NCI-H2107 (cell line): ENCODE measurements around the gene KCNG3.

Source experiments
- DNase-seq: peaks from one replicate; lab custom pipeline; 2025; lab: John Stamatoyannopoulos, UW

The KCNG3 gene

GRCh38 chr2:42486145-42486906, 7.5 kb downstream of the KCNG3 start:
- DNase-seq, result no peak

DNA sequence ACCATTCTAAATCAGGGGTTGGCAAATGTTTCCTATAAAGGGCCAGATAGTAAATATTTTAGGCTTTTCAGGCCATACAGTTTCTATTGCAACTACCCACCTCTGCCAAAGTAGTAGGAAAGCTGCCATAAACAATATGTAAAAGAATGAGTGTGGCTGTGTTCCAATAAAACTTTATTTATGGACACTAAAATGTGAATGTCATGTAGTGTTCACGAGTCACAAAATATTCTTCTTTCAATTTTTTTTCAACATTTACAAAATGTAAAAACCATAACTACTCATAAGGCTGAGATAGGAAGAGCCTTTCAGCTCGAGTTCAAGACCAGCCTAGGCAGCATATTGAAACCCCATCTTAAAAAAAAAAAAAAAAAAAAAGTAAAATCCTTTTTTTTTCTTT, 13.4 kb downstream of the KCNG3 start:
- no peak for DNase-seq

DNA sequence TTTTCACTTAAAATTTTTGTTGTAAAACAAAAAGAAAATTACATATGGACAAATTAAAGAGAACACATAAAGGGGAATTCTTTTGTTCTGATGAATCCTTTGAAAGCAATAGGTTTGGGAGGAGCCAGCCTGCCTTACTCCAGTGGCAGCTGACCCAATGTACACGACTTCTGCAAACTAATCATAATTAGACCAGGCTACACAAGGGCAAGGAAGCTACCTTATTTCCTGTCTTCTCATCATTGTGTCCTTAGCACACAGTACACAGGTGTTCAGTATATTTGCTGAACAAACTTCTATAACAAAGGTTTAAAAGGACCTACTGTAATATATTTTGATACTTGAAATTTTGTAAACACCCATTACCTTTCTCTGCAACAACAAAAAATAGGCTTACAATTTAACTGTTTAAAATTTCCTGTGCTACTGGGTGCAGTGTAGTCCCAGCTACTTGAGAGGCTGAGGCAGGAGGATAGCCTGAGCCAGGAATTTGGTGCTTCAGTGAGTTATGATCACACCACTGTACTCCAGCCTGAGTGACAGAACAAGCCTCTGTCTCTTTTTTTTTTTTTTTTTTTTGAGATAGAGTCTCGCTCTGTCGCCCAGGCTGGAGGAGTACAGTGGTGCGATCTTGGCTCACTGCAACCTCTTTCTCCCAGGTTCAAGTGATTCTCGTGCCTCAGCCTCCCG, 18.9 kb downstream of the KCNG3 start:
- DNase-seq, result no peak

- no peak for DNase-seq
Observed at GRCh38 chr2:42470706-42471105, 23.1 kb downstream of the KCNG3 start.

DNA sequence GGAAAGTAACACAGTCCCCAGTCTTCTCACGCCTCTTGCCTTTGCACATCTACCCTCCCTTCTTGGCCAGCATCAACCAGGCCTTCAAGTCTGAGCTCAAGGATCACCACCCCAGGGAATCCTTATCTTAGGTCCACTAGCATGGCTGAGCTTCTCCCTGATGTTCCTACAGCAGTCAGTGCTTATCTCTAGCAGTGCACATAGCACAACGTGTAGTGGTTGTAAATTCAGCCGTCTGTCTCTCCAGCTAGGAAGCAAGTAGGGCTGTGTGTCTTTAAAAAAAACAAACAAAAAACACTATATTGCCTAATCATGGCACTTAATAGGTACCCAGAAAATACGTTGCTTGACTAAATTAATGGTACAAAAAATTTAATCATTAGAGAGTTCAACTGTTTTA, 29.2 kb downstream of the KCNG3 start:
- no peak for DNase-seq

GRCh38 chr2:42463570-42463969, 30.2 kb downstream of the KCNG3 start:
- DNase-seq, result no peak

GRCh38 chr2:42459296-42459695, 34.5 kb downstream of the KCNG3 start:
- no peak for DNase-seq

- DNase-seq, result no peak
Observed at GRCh38 chr2:42458396-42458795, 35.4 kb downstream of the KCNG3 start.

DNA sequence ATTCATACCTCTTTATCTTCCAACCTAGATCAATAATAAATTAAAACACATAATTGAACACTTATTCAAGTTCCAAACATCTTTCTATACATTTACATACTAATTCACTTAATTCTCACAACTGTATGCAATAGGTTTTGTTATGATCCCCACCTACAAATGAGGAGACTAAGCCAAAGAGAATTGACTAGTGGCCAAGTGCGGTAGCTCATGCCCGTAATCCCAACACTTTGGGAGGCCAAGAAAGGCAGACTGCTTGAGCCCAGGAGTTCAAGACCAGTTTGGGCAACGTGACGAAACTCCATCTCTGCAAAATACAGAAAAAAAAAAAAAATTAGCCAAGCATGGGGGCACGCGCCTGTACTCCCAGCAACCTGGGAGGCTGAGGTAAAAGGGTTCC, 36.8 kb downstream of the KCNG3 start:
- no peak for DNase-seq

DNA sequence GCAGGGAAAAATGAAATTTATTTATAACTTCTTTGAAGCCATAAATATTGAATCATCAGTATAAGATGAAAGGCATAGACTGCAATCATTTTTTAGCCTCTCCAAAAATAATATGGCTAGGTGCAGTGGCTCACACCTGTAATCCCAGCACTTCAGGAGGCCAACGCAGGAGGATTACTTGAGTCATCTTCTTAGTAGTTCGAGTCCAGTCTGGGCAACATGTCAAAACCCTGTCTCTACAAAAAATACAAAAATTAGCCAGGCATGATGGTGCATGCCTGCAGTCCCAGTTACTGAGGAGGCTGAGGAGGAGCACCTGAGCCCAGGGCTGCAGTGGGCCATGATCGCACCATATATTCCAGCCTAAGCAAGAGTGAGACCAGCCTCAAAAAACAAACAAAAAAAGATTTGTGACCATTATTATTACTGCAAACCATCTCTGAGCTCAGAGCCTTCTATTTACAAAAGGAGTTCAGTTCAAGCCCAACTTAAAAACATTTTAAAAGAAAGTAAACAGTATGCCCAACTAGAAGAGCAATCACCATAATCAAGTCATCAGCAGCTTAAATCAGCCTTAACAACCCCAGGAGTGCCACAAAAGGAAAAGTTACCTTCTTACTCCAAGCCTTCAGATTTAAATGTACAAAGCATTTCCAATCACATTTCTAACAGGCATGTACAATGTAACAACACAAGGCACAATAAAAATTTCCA, 37.5 kb downstream of the KCNG3 start:
- DNase-seq, result no peak

DNA sequence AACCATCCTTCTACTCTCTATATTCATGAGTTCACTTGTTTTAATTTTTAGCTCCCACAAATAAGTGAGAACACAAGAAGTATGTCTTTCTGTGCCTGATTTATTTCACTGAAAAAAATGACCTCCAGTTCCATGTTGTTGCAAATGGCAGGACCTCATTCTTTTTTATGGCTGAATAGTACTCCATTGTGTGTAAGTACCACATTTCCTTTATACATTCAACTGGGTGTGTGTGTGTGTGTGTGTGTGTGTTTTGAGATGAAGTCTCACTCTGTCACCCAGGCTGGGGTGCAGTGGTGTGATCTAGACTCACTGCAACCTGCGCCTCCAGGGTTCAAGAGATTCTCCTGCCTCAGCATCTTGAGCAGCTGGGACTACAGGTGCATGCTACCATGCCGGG, 41.2 kb downstream of the KCNG3 start:
- no peak for DNase-seq

DNA sequence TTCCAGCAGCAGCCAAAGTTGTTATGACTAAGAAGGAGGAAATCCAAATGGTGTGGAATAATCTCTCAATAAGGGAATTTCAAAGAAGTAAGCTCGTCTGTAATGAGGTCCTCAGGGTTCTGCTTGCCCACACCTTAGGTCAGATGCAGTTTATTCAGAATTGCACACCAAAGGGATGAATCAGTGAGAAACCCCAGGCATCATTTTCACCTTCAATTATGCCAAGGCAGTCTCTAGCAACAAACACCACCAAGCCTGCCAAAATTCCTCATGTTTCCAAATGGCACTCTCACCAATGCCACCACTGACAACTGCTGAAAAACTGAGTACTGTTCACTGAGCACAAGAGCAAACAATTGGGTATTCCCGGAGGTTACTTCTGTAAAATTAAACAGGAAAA, 43.6 kb downstream of the KCNG3 start:
- no peak for DNase-seq

GRCh38 chr2:42449163-42450087, 44.4 kb downstream of the KCNG3 start:
- no peak for DNase-seq

GRCh38 chr2:42448163-42448562, 45.6 kb downstream of the KCNG3 start:
- DNase-seq, result no peak

- no peak for DNase-seq
Observed at GRCh38 chr2:42446503-42447271, 47.1 kb downstream of the KCNG3 start.

DNA sequence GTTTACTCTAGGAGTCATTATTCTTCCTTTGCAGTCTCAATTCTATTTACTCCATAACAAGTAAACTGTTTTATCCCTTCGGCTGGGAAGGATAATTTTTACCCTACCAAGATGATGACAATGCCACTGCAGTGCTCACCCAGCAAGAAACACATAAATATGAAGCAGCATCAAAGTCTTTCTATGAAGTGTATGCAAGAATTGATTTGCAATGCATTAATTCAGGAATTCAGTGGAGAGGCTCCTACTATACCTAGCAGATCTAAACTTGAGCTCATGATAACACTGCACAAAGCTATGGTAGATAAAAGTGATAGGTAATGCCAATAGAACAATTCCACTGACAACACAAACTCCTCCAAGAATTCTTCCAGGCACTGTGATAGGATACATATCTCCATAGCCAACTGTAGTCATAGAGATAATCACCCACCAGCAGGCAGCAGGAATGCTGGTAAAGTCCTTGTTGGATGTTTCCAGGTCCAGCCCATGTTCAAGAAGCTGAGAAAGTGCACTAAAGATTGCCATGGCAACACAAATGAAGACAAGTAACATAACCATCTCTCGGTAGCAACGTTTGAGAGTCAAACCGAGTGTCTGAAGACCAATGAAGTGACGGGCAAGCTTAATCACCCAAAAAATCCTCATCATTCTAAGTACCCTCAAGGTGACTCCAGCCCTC, 49.9 kb downstream of the KCNG3 start:
- DNase-seq, result no peak

GRCh38 chr2:42442774-42443173, 51.0 kb downstream of the KCNG3 start:
- DNase-seq, result no peak

GRCh38 chr2:42438685-42439084, 55.1 kb downstream of the KCNG3 start:
- no peak for DNase-seq

DNA sequence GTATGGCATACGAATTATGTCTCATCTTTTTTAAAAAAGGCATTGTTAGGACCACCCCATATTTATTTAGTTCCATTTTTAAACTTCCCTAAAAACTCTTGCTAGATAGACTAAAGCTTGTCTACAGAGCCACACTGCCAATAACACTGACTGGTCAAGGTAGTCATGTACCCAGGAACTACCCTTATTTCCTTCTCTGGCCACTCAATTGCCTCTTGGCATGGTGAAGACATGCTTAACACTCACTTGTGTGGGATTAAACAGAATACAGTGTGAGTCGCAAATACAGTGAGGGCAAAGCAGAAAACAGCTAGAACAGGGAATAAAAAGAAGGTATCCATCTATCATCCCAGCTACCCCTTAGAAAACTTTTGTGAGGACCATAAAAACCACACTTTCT, 57.4 kb downstream of the KCNG3 start:
- no peak for DNase-seq

DNA sequence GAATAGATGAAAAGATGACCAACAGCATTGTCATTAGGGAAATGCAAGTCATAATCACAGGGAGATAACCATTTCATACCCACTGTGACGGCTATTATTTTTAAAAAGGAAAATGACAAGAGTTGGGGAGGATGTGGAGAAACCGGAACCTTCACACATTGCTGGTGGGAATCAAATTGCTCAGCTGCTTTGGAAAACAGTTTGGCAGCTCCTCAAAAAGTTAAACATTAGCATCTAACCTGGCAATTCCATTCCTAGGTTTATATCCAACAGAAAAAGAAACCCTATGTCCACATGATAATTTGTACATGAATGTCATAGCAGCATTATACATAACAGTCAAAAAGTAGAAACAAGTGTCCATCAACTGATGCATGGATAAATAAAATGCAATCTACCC, 58.2 kb downstream of the KCNG3 start:
- no peak for DNase-seq

- DNase-seq, result no peak
Observed at GRCh38 chr2:42430188-42430587, 63.6 kb downstream of the KCNG3 start.
